ENCODE results near the gene CDX1. TPM values are rescaled to one million over a fixed set of nuclear protein-coding genes. Genes with fewer than 3 reads are reported as not detected.

CDX1 gene
- total RNA-seq, 1 donor from 2014 or later: not detected

DNA sequence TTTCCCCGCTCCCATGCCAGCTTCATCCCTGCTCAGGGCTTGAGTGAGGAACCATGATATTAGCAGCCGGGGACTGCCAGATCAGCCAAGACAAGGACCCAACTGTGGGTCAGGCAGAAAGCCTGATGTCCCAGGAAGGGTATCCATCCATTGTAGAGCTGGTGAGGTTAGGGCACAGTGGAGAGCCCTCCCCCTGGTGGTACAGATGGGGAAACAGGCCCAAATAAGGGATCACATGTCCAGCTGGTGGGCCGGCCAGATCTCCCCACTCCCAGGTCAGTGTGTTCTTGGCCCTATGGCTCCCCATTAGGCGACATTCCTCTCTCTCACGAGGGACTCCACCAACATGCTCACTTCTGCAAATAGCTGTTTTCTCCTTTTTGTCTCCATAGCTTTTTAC, 9.0 kb downstream of the CDX1 start:
- DNase-seq (no peak), ATAC-seq (no peak)
- intact Hi-C loops (cut with micrococcal nuclease): no loop called here

DNA sequence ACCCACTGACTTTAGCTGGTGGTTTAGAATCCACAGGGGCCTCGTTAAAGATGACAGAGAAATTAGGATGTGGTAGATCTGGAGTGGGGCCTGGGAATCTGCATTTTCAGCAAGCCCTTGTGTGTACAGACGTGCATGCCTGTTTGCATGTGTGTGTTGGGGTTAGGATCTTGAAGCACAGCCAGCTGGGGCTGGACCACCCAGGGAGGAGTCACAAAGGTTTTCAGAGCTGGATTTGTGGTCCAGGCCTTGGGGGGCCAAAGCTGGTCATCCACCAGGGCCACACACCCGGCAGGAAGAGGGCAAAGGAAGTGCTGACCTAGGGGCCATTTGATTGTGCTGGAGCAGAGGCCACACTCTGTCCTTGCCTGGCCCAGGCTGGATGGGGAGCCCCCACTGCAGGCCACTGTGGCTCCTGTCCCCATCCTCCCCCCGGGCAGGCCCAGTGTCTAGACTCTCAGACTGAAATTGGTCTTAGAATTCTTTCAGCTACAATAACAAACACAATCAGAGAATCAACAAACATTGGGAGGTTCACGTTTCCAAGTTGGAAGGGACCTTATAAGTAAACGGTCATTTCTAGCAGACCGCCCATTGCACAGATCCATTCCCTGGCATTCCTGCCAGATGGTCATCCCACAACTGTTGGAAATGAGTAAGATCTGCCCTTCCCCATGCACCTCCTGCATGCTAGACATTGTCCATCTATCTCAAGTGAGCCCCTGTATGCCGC, 10.3 kb downstream of the CDX1 start:
- DNase-seq (no peak), ATAC-seq (no peak)
- intact Hi-C loops (cut with micrococcal nuclease): no loop called here

DNA sequence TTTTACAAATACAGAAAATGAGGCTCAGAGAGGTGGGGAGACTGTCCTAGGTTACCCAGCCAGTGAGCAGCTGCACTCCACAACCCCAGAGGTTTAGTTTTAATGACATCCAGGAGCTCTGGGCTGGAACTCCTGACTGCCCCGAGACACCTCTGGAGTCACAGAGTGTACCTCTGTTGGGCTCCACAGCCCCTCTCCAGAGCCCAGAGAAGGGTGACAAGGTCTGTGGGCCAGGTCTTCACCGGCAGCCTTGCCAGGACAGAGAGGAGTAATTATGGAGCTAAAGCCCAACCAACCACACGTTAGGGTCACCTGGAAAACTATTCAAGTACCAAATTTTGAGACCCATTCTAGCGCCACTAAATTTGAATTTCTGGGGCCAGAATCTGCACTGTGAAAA, 11.1 kb downstream of the CDX1 start:
- intact Hi-C loops (cut with micrococcal nuclease): no loop called here
- ATAC-seq: no peak

DNA sequence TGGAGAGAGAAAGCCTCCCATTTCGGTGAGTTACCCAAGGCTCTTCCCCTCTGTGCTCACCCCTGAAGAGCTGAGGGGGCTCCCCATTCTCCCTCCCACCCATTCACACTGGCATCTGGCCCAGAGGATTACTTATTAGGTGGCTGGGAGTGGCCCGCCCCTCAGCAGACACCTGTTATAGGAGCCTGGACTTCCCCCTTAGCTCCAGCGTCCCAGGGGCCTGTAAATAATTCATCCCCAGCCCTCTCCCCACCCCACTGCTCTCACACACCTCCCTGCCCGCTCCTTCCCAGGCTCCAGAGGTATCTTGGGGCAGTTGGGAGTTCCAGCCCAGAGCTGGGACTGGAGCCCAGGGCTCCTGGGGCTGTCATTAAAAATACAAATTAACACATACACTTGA, 11.7 kb downstream of the CDX1 start:
- ATAC-seq: no peak
- intact Hi-C loops (cut with micrococcal nuclease): no loop called here
- no peak for DNase-seq

More for the DNA sequence above, 11.1 kb downstream of the CDX1 start:
- no peak for DNase-seq

DNA sequence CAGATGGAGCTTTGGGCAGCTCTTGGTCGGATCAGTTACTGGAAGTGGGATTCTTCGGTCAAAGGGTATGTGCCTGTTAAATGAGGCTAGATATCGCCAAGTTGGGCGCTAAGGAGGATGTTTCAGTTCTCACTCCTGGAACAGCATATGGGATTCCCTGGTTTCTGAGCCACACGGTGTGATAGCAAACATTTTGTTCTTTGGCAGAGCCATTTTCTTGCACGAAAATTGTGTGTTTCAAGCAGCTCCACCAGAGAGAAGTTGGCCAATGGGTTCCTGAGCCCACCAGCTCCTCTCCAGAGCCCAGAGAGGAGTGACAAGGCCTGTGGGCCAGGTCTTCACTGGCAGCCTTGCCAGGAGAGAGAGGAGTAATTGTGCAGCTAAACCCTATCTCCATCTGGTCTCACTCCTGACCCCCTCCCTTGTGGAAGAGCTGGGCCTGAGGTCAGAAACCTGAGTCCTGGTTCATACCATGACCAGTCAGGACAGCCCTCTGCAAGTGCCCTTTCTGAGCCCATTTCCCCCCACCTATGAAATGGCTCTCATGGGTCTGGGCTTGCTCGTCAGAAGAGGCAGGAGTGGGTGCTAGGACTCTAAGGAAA, 12.5 kb downstream of the CDX1 start:
- DNase-seq: no peak
- ATAC-seq: no peak
- intact Hi-C loops (cut with micrococcal nuclease): no loop called here

DNA sequence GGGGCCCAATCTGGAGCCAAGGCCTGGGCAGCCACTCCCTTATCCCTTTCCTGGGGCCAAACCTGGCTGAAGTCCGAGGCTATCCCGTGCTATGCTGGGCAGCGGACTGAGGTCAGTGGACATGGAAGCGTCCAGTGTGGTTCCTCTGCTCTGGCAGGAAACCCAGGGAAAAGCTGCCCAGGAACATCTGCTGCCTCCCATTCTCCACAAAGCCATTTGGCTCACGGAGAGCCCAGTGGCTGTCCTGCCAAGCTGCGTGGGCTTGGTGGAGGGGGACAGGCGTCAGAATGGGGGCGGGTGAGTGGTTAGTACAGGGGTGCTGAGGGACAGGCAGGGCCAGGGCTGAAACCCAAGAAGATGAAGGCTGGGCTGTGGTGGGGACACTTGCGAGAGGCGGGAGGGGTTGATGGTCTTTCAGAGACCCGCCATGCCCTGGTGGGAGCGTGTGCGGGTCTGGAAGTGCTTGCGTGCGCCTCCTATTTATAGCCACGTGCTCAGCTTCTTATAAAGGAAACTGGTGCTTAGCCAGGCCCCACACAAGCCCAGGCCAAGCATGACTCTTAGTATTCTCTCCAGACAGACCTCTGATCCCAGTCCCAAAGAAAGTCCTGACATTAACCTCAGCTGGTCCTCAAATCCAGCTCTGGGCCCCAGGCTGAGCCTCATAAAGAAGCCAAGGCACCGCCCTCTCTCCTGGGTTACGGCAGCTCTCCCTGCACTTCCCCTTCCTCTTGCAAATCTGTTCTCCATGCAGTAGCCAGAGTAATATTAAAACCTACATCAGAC, 13.9 kb downstream of the CDX1 start:
- ATAC-seq: peak; percentile 86
- peak; percentile 84 for DNase-seq
- intact Hi-C loops (cut with micrococcal nuclease): no loop called here

DNA sequence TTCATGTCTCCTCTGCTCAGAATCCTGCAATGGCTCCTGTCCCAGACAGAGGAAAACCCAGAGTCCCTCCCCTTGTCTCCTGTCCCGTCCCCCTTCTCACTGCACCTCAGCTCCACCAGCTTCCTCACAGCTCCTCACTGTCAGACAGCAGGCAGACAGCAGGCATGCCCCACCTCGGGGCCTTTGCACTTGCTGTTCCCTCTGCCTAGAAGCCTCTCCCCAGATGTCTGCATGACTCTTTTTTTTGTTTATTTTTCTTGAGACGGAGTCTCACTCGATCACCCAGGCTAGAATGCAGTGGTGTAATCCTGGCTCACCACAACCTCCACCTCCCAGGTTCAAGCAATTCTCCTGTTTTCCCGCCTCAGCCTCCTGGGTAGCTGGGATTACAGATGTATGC, 14.4 kb downstream of the CDX1 start:
- no peak for DNase-seq
- intact Hi-C loops (cut with micrococcal nuclease): no loop called here
- ATAC-seq: peak; percentile 26

DNA sequence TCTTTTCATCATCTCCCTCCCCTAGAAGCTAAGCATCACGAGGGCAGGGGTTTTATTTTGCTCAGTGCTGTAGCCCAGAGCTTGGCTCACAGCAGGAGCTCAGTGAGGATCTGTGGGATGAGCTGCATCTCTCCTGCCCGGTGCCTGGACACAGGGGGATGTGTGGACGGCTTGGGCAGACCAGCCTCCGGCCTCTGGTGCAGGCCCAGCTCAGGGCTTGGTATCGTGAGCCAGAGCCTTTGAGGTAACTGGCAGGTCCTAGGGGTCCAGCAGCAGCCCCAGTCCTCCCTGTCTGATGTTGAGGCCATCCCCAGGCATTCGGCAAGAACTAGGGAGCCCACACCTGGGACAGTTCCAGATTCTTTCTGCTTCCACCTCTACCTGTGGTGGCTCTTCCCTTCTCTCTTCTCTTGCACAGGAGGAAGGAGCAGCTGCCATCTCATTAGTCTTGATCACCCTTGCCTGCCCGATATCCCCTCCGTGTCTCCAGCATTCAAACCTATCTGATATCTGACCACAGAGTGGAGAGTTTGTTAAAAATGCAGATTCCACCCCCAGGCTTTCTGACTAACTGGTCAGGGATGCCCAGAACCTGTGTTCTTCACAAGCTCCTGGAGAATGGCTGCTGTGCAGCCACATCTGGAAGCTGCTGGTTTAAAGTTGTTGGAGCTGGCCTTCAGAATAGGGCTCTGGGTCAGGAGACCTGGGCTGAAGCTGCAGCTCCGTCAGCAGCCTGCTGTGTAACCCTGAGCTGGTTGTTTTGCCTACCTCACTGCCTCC, 15.4 kb downstream of the CDX1 start:
- ATAC-seq (no peak), DNase-seq (no peak)
- intact Hi-C loops (cut with micrococcal nuclease): no loop called here

DNA sequence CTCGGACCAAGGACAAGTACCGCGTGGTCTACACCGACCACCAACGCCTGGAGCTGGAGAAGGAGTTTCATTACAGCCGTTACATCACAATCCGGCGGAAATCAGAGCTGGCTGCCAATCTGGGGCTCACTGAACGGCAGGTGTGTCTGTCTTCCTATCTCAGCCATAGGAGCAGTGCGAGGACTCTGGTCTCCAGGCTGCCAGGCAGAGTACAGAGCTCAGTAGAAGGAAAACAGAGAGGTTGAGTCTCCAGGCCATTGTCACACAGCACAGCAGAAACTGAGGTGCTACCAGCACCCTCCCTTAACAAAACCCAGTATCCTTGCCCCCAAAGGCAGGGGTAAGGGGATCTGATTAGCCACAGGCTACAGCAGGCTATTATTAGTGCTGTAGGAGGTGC, 16.2 kb downstream of the CDX1 start:
- intact Hi-C loops (cut with micrococcal nuclease): no loop called here
- ATAC-seq: no peak
- no peak for DNase-seq

DNA sequence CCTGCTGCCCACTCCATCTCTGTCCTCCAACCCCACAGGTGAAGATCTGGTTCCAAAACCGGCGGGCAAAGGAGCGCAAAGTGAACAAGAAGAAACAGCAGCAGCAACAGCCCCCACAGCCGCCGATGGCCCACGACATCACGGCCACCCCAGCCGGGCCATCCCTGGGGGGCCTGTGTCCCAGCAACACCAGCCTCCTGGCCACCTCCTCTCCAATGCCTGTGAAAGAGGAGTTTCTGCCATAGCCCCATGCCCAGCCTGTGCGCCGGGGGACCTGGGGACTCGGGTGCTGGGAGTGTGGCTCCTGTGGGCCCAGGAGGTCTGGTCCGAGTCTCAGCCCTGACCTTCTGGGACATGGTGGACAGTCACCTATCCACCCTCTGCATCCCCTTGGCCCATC, 16.9 kb downstream of the CDX1 start:
- intact Hi-C loops (cut with micrococcal nuclease): no loop called here
- no peak for ATAC-seq
- DNase-seq: no peak

DNA sequence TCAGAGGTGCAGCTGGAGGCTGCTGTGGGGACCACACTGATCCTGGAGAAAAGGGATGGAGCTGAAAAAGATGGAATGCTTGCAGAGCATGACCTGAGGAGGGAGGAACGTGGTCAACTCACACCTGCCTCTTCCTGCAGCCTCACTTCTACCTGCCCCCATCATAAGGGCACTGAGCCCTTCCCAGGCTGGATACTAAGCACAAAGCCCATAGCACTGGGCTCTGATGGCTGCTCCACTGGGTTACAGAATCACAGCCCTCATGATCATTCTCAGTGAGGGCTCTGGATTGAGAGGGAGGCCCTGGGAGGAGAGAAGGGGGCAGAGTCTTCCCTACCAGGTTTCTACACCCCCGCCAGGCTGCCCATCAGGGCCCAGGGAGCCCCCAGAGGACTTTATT, 17.4 kb downstream of the CDX1 start:
- ATAC-seq (no peak), DNase-seq (no peak)
- intact Hi-C loops (cut with micrococcal nuclease): no loop called here

DNA sequence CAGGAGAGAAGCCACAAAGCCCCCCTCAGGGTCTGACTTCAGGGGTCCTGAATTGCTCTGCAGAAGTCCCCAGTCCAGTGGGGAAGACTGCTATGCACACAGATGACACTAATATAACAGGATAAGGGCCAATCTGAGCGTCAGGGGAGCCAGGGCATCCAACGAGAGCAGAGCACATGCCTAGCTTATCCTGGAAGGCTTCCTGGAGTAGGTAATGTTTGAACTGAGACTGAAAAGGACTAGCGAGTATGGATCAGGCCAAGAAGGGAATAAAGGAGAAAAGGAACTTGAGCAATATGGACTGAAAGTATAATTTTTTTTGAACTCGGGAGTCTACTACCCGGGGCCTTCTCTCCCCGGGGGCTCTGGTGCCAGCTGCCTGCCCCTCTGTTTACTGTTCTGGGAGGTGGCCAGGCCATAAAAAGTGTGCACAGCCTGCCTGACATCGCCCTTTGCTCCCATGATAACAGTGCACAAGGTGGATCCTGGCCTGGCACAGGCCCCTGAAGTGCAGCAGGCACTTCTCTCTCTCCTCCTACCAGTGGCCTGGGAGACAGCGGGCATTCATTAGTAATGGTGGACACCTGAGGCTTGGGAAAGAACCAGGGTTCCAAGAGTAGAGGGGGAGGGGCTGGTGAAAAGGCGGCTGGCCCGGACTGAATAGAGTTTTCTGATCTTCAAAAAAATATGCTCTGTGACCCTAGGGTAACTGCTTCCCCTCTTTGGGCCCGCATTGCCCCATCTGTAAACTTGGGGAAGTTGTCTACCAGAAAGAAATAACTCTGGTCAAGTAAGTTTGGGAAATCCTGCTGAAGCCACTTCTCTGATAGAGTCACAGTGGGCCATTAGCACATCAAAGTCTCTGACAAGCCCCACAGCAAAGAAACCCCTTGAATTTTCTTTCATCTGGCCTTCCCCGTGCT, 18.7 kb downstream of the CDX1 start:
- intact Hi-C loops (cut with micrococcal nuclease): no loop called here
- ATAC-seq: no peak
- no peak for DNase-seq

DNA sequence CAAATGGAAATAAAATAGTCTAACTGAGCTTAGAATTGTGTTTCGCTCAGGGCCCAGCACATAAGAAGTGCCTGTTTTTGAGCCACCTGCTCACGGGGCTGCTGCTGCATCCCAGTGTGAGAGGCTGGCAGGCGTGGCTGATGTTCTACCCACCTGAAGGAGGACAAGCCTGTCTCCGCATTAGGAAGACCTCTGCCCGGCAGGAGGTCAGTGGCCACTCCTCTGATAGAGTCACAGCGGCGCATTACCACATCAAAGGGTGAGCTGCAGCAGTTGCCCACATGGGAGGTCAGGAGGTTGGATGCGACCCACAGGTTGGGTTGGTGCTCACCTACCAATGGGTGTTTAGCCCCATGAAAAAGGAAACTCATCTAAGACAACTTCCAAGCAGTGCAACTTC, 19.6 kb downstream of the CDX1 start:
- ATAC-seq: no peak

DNA sequence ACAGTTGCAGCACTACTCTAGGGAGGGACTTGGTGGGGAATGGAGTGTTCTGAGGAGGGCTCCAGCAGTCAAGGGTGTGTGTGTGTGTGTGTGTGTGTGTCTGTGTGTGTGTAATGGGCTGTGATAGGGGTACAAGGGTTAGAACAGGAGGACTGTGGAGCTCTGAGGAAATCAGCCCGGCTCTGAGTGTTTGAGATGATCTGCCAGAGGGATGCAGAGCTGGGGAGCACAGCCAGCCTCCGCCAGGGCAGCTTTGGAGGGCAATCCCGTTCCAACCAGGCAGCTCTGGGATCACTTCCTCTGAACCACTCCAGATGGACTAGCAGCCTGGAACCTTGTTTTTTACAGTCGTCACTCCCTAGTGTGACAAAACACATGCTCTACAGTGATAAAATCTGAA, 20.3 kb downstream of the CDX1 start:
- DNase-seq (no peak), ATAC-seq (no peak)
- intact Hi-C loops (cut with micrococcal nuclease): no loop called here

More for the DNA sequence above, 19.6 kb downstream of the CDX1 start:
- no peak for DNase-seq
- intact Hi-C loops (cut with micrococcal nuclease): no loop called here

DNA sequence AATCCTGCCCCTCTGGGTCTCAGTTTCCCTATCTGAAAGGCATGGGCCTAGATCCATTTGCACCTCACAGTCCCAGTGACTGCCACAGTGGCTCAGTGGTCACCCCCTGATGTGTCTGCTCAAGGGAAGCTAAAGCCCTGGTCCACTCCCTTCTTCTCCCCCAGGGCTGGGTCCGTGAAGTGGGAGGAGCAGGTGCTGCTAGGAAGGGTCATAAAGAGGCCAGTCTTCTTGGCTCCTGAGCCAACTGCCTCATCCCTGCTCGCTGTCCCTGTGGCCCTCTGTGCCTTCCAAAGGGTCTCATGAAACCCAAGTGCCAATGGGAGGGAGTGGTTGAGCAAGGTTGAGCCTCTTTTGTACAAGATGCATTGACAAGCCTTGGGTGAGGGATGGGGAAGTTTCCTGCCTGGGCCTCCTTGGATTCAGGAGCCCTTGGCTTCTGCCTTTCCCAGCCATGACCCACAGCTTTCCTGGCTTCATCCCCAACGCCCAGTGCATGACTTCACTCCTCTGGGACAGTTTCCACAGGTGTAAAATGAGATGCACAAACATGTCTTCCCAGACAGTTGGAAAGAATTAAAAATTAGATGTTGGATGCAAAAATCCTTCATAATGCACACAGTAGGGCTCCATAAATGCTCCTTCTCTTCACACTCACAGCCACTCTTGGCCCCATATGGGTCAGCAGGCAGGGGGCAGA, 21.7 kb downstream of the CDX1 start:
- ATAC-seq (no peak), DNase-seq (no peak)
- intact Hi-C loops (cut with micrococcal nuclease): no loop called here

DNA sequence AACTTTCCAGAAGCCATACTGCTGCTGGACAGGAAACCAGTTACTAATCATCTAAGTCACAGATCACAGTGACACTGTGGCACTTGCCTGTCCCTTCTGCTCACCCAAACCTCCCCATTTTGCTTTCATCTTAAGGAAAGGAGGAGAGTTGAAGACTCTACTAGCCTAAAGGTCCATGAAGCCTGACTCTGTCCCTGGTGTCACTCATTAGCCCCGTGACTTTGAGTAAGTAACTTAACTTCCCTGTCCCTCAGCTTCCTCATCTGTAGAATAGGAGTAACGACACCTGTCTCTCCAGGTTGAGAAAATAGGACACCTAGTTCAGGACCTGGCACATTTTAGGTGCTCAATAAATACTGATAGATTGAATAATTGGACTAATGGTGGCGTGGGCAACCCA, 22.7 kb downstream of the CDX1 start:
- no peak for ATAC-seq
- DNase-seq: no peak
- intact Hi-C loops (cut with micrococcal nuclease): no loop called here

DNA sequence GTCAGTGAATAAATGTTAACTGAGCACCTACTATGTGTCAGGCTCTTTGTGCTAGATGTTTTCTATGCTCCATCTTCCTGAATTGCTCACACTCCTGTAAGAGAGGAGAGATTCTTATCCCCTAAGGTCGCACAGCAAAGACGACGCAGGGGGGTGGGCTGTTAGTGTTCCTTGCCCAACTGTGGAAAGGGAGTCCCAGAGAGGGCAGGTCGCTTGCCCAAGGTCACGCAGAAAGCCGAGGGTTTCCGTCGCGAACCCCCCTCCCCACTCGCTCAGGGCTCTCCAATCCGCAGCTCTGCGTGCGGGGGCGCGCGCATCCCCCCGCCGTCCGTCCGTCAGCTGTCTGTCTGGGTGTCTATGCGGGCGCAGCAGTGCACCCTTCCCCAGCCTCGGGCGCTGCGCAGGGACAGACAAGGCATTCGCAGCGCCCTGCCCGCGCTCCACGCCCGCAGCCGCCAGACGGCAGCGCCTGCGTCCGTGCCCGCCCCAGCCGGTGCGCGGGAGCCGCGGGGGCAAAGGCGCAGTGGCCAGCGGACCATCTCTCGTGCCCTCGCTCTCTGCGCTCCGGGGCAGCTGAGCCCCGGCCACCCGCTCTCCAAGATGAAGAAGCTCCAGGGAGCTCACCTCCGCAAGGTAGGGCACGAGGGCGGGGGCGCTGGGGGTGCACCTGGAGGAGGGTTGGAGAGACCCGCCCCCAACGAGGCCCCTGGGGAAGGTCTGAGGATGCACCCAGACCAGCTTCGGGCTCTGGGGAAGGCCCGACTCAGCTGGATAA, 23.3 kb downstream of the CDX1 start, which contains the start of gene SLC6A7:
SLC6A7 (plus strand) TSS at position 335 of the 775 bp plus-strand sequence; CDS start at position 601, 266 bp downstream.
- peak; percentile 34 for ATAC-seq
- no peak for DNase-seq
- intact Hi-C loops (cut with micrococcal nuclease): no loop called here

Measured in left ventricle myocardium superior (tissue), 1 donor.